HL-60 (cell line): ENCODE results near the gene HNRNPA0.

ENCODE experiments used
- DNase-seq, 2 experiments: peaks; one replicate each; pipeline ENCODE4 v3.0.0-alpha.2; 2010 to 2020; ENCODE audit warnings: low read depth in 1 of 2, low spot score in 1 of 2
- H3K27ac ChIP-seq: fragments of 250-450 bp; sonication (Bioruptor Pico); replicated peaks from 2 replicates; pipeline ENCODE4 v1.5.1; 2020; ENCODE audit warnings: mild to moderate bottlenecking, moderate library complexity
- H3K27me3 ChIP-seq: fragments of 250-450 bp; sonication (Bioruptor Pico); 2 replicates; pipeline ENCODE4 v1.5.1; 2021; ENCODE audit warnings: mild to moderate bottlenecking, moderate library complexity; ENCODE audit not compliant: insufficient read depth, poor library complexity, severe bottlenecking
- H3K4me3 ChIP-seq: replicated peaks from 2 replicates; pipeline ENCODE4 v1.5.1; 2011; ENCODE audit warnings: mild to moderate bottlenecking, control low read depth, low read length; ENCODE audit not compliant: insufficient read depth
- GABPA ChIP-seq: IDR thresholded peaks from 2 replicates; pipeline ENCODE4 v1.6.1; 2012; ENCODE audit warnings: low read depth
- POLR2AphosphoS5 ChIP-seq: IDR thresholded peaks from 2 replicates; pipeline ENCODE4 v1.6.1; 2012; ENCODE audit warnings: low read depth
- REST ChIP-seq: IDR thresholded peaks from 2 replicates; pipeline ENCODE4 v1.6.1; 2012; ENCODE audit warnings: low read depth; ENCODE audit not compliant: insufficient replicate concordance
- SPI1 ChIP-seq: IDR thresholded peaks from 2 replicates; pipeline ENCODE4 v1.6.1; 2012; ENCODE audit warnings: low read depth, mild to moderate bottlenecking, borderline replicate concordance
- TF ChIP-seq, protein P1 (sequence below): IDR thresholded peaks from one replicate; pipeline ENCODE4 v1.5.1; 2011; ENCODE audit warnings: low read length, control low read depth, inconsistent platforms; ENCODE audit not compliant: insufficient read depth

HNRNPA0 gene

DNA sequence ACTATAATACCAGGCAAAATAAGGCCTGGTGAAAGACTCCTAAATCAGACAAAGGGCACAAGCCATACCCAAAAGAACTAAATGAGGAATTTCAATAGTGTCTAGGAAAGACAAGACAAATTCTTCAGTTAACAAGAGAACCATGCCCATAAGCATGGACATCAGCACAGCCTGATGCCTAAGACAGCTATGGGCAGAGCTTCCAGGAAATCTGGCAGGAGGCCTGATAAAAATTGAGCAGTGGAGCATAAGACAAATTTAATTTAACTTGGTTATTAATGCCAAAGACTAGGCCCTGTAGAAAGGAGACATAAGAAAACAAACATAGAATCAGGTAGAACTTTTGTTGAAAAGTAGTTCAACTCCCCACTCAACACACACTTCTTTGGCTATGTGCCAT, 35.6 kb downstream of the HNRNPA0 start:
- no peak for TF ChIP-seq POLR2AphosphoS5
- no peak for TF ChIP-seq SPI1
- TF ChIP-seq GABPA: no peak
- TF ChIP-seq, protein P1, sequence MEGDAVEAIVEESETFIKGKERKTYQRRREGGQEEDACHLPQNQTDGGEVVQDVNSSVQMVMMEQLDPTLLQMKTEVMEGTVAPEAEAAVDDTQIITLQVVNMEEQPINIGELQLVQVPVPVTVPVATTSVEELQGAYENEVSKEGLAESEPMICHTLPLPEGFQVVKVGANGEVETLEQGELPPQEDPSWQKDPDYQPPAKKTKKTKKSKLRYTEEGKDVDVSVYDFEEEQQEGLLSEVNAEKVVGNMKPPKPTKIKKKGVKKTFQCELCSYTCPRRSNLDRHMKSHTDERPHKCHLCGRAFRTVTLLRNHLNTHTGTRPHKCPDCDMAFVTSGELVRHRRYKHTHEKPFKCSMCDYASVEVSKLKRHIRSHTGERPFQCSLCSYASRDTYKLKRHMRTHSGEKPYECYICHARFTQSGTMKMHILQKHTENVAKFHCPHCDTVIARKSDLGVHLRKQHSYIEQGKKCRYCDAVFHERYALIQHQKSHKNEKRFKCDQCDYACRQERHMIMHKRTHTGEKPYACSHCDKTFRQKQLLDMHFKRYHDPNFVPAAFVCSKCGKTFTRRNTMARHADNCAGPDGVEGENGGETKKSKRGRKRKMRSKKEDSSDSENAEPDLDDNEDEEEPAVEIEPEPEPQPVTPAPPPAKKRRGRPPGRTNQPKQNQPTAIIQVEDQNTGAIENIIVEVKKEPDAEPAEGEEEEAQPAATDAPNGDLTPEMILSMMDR: no peak
- no peak for TF ChIP-seq REST
- no peak overlapping the region for H3K27ac ChIP-seq
- DNase-seq: no peak
- H3K4me3 ChIP-seq: no peak overlapping the region
- H3K27me3 ChIP-seq: no peaks in the 10 kb centered on the region

DNA sequence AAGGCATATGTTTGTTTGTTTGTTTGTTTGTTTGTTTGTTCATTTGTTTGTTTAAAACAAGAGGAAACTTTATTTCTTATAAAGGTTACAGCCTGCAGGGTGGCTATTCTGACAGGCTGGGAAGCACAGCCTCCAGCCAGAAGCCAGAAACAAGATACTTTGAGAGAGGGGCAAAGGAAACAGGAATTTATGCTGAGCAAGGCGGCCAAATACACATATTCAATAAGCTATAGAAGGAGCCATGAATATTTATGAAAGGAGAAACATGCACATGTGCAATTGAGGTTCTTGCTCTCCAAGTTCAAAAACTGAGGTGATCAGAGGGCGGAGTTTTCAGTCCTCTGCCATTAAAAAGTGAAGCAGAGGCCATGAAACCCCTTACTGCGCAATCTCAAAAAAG, 37.8 kb downstream of the HNRNPA0 start:
- DNase-seq: no peak
- Histone ChIP-seq H3K27ac (no peak overlapping the region), H3K27me3 (no peaks in the 10 kb centered on the region), H3K4me3 (no peak overlapping the region)
- TF ChIP-seq POLR2AphosphoS5 (no peak), GABPA (no peak), SPI1 (no peak), REST (no peak)
- TF ChIP-seq, protein P1: no peak

DNA sequence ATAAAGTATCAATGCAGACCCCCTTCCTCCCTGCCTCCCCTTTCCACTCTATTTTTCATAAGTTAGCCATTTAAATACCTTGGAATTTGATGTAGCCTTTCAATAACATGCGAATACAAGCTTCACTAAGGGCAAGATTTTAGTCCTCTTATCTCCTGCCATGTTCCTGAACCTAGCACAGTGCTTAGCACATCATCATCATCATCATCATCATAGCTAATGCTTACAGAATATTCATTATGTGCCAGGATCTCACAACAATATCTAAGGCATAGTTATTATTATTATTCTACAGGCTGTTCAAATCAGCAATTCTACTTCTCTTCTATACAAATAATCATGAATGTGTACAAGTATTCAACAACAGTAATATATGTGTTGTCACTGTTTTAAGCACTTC, 38.7 kb downstream of the HNRNPA0 start:
- no peak overlapping the region for H3K4me3 ChIP-seq
- TF ChIP-seq SPI1 (no peak), GABPA (no peak)
- TF ChIP-seq, protein P1: no peak
- no peak for DNase-seq

GRCh38 chr5:137714946-137715345, 39.2 kb downstream of the HNRNPA0 start:
- no peak for DNase-seq

More for the DNA sequence above, 38.7 kb downstream of the HNRNPA0 start:
- H3K27ac ChIP-seq: no peak overlapping the region
- no peaks in the 10 kb centered on the region for H3K27me3 ChIP-seq

More at GRCh38 chr5:137714946-137715345, 39.2 kb downstream of the HNRNPA0 start:
- TF ChIP-seq SPI1: no peak
- TF ChIP-seq REST: no peak
- TF ChIP-seq, protein P1: no peak
- TF ChIP-seq POLR2AphosphoS5: no peak
- no peak for TF ChIP-seq GABPA
- Histone ChIP-seq H3K27ac (no peak overlapping the region), H3K27me3 (no peaks in the 10 kb centered on the region), H3K4me3 (no peak overlapping the region)
